GM18909 (cell line): ENCODE measurements around the gene BAHCC1.
"Not testable (repeated sequence)": the region's sequence is repeated elsewhere in the genome, so short reads cannot be mapped to it uniquely, and the experiment has no call there.

Experiments used
- ATAC-seq: cut with Tn5 transposase; IDR thresholded peaks from one replicate; pipeline ENCODE4 v1.9.1; 2021; ENCODE audit warnings: mild to moderate bottlenecking; ENCODE audit not compliant: unreplicated experiment, poor library complexity

Gene BAHCC1

GRCh38 chr17:81424151-81425017, 29.1 kb downstream of the BAHCC1 start:
- no peak for ATAC-seq

- not testable (repeated sequence) for ATAC-seq
Observed at GRCh38 chr17:81425041-81425440, 29.8 kb downstream of the BAHCC1 start.

GRCh38 chr17:81425716-81426392, 30.6 kb downstream of the BAHCC1 start:
- ATAC-seq = not testable (repeated sequence)

- ATAC-seq = no peak
Observed at GRCh38 chr17:81426393-81427172, 31.3 kb downstream of the BAHCC1 start.

GRCh38 chr17:81427173-81428120, 32.2 kb downstream of the BAHCC1 start:
- ATAC-seq = no peak

GRCh38 chr17:81428121-81428515, 32.9 kb downstream of the BAHCC1 start:
- ATAC-seq = no peak

GRCh38 chr17:81428516-81428915, 33.3 kb downstream of the BAHCC1 start:
- no peak for ATAC-seq

GRCh38 chr17:81428948-81429774, 33.9 kb downstream of the BAHCC1 start:
- no peak for ATAC-seq

GRCh38 chr17:81429821-81430551, 34.7 kb downstream of the BAHCC1 start:
- ATAC-seq = no peak

GRCh38 chr17:81431545-81432482, 36.6 kb downstream of the BAHCC1 start:
- ATAC-seq = no peak

GRCh38 chr17:81432941-81433340, 37.7 kb downstream of the BAHCC1 start:
- no peak for ATAC-seq

- ATAC-seq = no peak
Observed at GRCh38 chr17:81433656-81434055, 38.4 kb downstream of the BAHCC1 start.

GRCh38 chr17:81434072-81434471, 38.8 kb downstream of the BAHCC1 start:
- no peak for ATAC-seq

GRCh38 chr17:81434681-81435417, 39.6 kb downstream of the BAHCC1 start:
- ATAC-seq = no peak

- no peak for ATAC-seq
Observed at GRCh38 chr17:81435652-81436293, 40.5 kb downstream of the BAHCC1 start.

GRCh38 chr17:81436294-81436849, 41.1 kb downstream of the BAHCC1 start:
- ATAC-seq = no peak
